ENCODE measurements around the gene FNDC3B. TPM values are rescaled to one million over a fixed set of nuclear protein-coding genes. Genes with fewer than 3 reads are reported as not detected.

The FNDC3B gene
- total and polyA plus RNA-seq, 4 donors: 13.3 to 175 (median 100) TPM

GRCh38 chr3:172051310-172051956 is 12.1 kb downstream of the FNDC3B start:
- ATAC-seq (ENCODE audit: insufficient read depth, low FRiP score) (no peak), DNase-seq (no peak)
- Histone ChIP-seq H3K4me1 (ENCODE audit: control insufficient read depth in 5 of 5, insufficient read depth in 5 of 5, low read length in 5 of 5) (peaks cover 0 to 24% (median 0%) of the 10 kb centered on the region in 5 donors), H3K9me3 (ENCODE audit: control insufficient read depth in 4 of 4, insufficient read depth in 3 of 4, low read length in 3 of 4) (no peaks in the 10 kb centered on the region), H3K4me3 (no peak overlapping the region), H3K27ac (ENCODE audit: low read depth in 1 of 2, low read length in 1 of 2) (no peak overlapping the region), H3K9ac (ENCODE audit: insufficient read depth in 1 of 2, low read length in 2 of 2) (no peak overlapping the region), H3K36me3 (ENCODE audit: control insufficient read depth in 4 of 4, insufficient read depth in 4 of 4, low read length in 4 of 4) (peaks cover 0 to 7% (median 2%) of the 10 kb centered on the region in 4 donors), H3K27me3 (ENCODE audit: control insufficient read depth in 3 of 3, insufficient read depth in 3 of 3, low read length in 2 of 3) (no peaks in the 10 kb centered on the region)
- 95 to 96% methylated on average over 3 of the region's 3 CpGs for WGBS, 2 donors
- TF ChIP-seq, protein P1, sequence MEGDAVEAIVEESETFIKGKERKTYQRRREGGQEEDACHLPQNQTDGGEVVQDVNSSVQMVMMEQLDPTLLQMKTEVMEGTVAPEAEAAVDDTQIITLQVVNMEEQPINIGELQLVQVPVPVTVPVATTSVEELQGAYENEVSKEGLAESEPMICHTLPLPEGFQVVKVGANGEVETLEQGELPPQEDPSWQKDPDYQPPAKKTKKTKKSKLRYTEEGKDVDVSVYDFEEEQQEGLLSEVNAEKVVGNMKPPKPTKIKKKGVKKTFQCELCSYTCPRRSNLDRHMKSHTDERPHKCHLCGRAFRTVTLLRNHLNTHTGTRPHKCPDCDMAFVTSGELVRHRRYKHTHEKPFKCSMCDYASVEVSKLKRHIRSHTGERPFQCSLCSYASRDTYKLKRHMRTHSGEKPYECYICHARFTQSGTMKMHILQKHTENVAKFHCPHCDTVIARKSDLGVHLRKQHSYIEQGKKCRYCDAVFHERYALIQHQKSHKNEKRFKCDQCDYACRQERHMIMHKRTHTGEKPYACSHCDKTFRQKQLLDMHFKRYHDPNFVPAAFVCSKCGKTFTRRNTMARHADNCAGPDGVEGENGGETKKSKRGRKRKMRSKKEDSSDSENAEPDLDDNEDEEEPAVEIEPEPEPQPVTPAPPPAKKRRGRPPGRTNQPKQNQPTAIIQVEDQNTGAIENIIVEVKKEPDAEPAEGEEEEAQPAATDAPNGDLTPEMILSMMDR (IDR thresholded peaks at IDR 0.05; ENCODE audit: control extremely low read depth, extremely low read depth): no peak

DNA sequence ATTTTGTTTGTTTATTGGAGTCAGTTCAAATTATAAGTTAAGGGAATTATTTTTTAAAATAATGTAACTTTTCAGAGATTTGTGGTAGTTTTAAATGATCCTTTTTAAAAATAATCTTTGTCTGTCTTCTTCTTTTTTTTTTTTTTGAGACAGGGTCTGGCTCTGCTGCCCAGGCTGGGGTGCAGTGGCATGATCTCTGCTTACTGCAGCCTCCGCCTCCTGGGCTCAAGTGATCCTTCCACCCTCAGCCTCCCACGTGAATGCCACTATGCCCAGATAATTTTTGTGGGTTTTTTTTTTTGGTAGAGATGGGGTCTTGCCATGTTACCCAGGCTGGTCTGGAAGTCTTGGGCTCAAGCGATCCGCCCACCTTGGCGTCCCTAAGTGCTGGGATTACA is 12.6 kb downstream of the FNDC3B start:
- no peak for ATAC-seq (ENCODE audit: insufficient read depth, low FRiP score)
- Histone ChIP-seq H3K27ac (ENCODE audit: low read depth in 1 of 2, low read length in 1 of 2) (no peak overlapping the region), H3K9me3 (ENCODE audit: control insufficient read depth in 4 of 4, insufficient read depth in 3 of 4, low read length in 3 of 4) (no peaks in the 10 kb centered on the region), H3K27me3 (ENCODE audit: control insufficient read depth in 3 of 3, insufficient read depth in 3 of 3, low read length in 2 of 3) (no peaks in the 10 kb centered on the region), H3K4me3 (no peak overlapping the region), H3K9ac (ENCODE audit: insufficient read depth in 1 of 2, low read length in 2 of 2) (no peak overlapping the region), H3K36me3 (ENCODE audit: control insufficient read depth in 4 of 4, insufficient read depth in 4 of 4, low read length in 4 of 4) (peaks cover 0 to 7% (median 2%) of the 10 kb centered on the region in 4 donors), H3K4me1 (ENCODE audit: control insufficient read depth in 5 of 5, insufficient read depth in 5 of 5, low read length in 5 of 5) (peaks cover 0 to 29% (median 0%) of the 10 kb centered on the region in 5 donors)
- DNase-seq: no peak
- TF ChIP-seq, protein P1 (IDR thresholded peaks at IDR 0.05; ENCODE audit: control extremely low read depth, extremely low read depth): no peak
- WGBS, 2 donors: 97 to 99% methylated on average over 5 of the region's 5 CpGs

DNA sequence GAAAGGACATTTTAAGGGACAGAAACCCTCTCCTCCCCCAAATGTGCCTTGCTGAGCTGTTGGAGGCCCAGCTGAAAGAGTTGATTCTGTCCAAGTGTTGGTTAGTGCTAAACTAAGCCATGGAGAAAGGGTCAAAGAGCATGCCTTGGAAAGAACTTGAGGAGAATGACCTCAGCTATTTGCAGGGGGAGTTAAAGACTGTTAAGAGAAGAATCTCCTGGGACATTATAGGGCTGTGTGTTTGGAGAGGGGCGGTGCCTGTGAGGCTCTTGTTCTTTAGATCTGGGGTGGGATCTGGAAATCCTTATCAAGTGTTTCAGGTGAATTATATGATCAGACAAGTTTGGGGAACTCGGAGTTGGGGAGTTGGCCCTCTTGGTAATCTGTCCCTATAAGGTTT is 13.0 kb downstream of the FNDC3B start:
- DNase-seq (no peak), ATAC-seq (ENCODE audit: insufficient read depth, low FRiP score) (no peak)
- Histone ChIP-seq H3K4me1 (ENCODE audit: control insufficient read depth in 5 of 5, insufficient read depth in 5 of 5, low read length in 5 of 5) (peaks cover 0 to 33% (median 0%) of the 10 kb centered on the region in 5 donors), H3K27ac (ENCODE audit: low read depth in 1 of 2, low read length in 1 of 2) (no peak overlapping the region), H3K9me3 (ENCODE audit: control insufficient read depth in 4 of 4, insufficient read depth in 3 of 4, low read length in 3 of 4) (no peaks in the 10 kb centered on the region), H3K27me3 (ENCODE audit: control insufficient read depth in 3 of 3, insufficient read depth in 3 of 3, low read length in 2 of 3) (no peaks in the 10 kb centered on the region), H3K9ac (ENCODE audit: insufficient read depth in 1 of 2, low read length in 2 of 2) (no peak overlapping the region), H3K4me3 (no peak overlapping the region), H3K36me3 (ENCODE audit: control insufficient read depth in 4 of 4, insufficient read depth in 4 of 4, low read length in 4 of 4) (peaks cover 0 to 7% (median 2%) of the 10 kb centered on the region in 4 donors)
- TF ChIP-seq, protein P1 (IDR thresholded peaks at IDR 0.05; ENCODE audit: control extremely low read depth, extremely low read depth): no peak
- 89 to 98% methylated on average over 2 of the region's 2 CpGs for WGBS, 2 donors

All from lung (tissue), 12 donors.